Bronchial epithelial cell (primary cell): ENCODE data around the gene RAPGEF2. TPM values are rescaled to one million over a fixed set of nuclear protein-coding genes. Genes with fewer than 3 reads are reported as not detected.
"Not testable (repeated sequence)": the region's sequence is repeated elsewhere in the genome, so short reads cannot be mapped to it uniquely, and the experiment has no call there.

Experiments
- DNase-seq: peaks from one replicate; pipeline ENCODE4 v3.0.0-alpha.2; 2010; ENCODE audit warnings: low read depth
- FAIRE-seq: peaks from 2 replicates; lab custom pipeline; 2011; peaks lifted over from hg19 to GRCh38; lab: Jason Lieb, UNC
- H3K27me3 ChIP-seq: 2 replicates; pipeline ENCODE4 v1.5.1; 2011; ENCODE audit warnings: low read length; ENCODE audit not compliant: control insufficient read depth, insufficient read depth
- H3K36me3 ChIP-seq: 2 replicates; pipeline ENCODE4 v1.5.1; 2011; ENCODE audit warnings: low read length; ENCODE audit not compliant: control insufficient read depth, insufficient read depth
- H3K4me3 ChIP-seq: 2 replicates; pipeline ENCODE4 v1.5.1; 2011; ENCODE audit warnings: mild to moderate bottlenecking, low read depth, low read length, control low read depth
- total RNA-seq: library from RNA; depleted of rRNA; stranded (reverse); fragments of >200 nt; gene quantifications from 2 replicates; pipeline ENCODE4 v1.2.1, GENCODE V29; 2014
- TF ChIP-seq, protein P1 (sequence below): IDR thresholded peaks from 2 replicates; pipeline ENCODE4 v1.5.1; 2011; ENCODE audit warnings: mild to moderate bottlenecking, moderate library complexity, low read length, control low read depth, inconsistent platforms; ENCODE audit not compliant: insufficient read depth, severe bottlenecking

Gene RAPGEF2
- total RNA-seq, 1 donor from 2014 or later: 37.6 TPM

DNA sequence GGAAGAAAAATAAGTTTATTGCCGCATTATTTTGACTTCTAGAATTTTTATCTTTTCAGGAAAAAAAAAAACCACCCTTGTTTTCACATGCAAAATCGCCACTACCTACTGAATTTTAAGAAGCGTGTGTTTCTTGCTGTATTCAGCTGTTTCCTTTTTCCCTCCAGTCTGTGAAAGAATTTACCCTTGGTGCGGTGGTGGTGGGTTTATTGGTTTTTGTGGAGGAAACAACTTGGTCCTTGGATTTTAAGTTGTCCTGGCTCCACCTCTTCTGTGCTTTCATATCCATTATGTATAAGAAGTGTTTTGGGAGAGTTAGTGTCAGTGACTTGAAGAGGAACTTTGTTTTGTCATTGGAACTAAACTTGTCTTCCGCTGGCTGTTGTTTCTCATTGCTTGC lies 8.1 kb downstream of the RAPGEF2 start:
- no peak for DNase-seq
- TF ChIP-seq, protein P1, sequence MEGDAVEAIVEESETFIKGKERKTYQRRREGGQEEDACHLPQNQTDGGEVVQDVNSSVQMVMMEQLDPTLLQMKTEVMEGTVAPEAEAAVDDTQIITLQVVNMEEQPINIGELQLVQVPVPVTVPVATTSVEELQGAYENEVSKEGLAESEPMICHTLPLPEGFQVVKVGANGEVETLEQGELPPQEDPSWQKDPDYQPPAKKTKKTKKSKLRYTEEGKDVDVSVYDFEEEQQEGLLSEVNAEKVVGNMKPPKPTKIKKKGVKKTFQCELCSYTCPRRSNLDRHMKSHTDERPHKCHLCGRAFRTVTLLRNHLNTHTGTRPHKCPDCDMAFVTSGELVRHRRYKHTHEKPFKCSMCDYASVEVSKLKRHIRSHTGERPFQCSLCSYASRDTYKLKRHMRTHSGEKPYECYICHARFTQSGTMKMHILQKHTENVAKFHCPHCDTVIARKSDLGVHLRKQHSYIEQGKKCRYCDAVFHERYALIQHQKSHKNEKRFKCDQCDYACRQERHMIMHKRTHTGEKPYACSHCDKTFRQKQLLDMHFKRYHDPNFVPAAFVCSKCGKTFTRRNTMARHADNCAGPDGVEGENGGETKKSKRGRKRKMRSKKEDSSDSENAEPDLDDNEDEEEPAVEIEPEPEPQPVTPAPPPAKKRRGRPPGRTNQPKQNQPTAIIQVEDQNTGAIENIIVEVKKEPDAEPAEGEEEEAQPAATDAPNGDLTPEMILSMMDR: no peak
- H3K4me3 ChIP-seq: no peak overlapping the region
- H3K36me3 ChIP-seq: no peaks in the 10 kb centered on the region
- H3K27me3 ChIP-seq: no peaks in the 10 kb centered on the region
- FAIRE-seq: no peak

DNA sequence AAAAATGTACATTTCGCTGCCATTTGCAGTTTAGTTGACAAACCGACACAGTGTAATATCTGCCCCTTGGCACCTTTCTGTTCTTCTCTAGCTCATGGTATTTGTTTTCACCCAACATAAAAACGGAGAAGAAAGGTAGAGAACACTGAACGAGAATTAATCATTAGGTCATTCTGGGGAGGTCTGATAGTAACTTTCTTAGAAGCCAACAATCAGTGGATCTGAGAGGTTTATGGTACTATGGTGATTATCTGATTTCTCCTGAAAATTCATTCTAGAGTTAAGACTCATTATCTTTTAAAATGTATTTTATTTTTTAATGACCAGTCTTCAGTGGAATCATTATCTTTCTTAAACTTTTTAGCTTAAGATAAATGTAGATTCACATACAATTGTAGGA lies 8.5 kb downstream of the RAPGEF2 start:
- Histone ChIP-seq H3K27me3 (no peaks in the 10 kb centered on the region), H3K4me3 (no peak overlapping the region), H3K36me3 (no peaks in the 10 kb centered on the region)
- TF ChIP-seq, protein P1: no peak
- no peak for FAIRE-seq
- no peak for DNase-seq

DNA sequence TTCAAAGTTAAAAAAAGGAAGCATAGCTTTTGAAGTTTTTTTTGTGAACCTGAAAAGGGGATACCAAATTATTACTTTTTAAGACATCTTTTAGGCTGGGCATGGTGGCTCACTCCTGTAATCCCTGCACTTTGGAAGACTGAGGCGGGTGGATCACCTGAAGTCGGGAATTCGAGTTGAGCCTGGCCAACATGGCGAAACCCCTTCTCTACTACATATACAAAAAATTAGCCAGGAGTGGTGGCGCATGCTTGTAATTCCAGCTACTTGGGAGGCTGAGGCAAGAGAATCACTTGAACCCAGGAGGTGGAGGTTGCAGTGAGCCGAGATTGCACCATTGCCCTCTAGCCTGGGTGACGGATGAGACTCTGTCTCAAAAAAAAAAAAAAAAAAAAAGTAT lies 10.5 kb downstream of the RAPGEF2 start:
- not testable (repeated sequence) for DNase-seq, H3K4me3 ChIP-seq, FAIRE-seq, H3K36me3 ChIP-seq, H3K27me3 ChIP-seq

DNA sequence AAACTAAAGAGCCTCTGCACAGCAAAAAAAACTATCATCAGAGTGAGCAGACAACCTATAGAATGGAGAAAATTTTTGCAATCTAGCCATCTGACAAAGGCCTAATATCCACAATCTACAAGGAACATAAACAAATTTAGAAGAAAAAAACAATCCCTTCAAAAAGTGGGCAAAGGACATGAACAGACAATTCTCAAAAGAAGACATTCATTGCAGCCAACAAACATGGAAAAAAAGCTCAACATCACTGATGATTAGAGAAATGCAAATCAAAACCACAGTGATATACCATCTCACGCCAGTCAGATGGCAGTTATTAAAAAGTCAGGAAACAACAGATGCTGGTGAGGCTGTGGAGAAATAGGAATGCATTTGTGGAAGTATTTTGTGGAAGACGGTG lies 13.2 kb downstream of the RAPGEF2 start:
- not testable (repeated sequence) for FAIRE-seq

DNA sequence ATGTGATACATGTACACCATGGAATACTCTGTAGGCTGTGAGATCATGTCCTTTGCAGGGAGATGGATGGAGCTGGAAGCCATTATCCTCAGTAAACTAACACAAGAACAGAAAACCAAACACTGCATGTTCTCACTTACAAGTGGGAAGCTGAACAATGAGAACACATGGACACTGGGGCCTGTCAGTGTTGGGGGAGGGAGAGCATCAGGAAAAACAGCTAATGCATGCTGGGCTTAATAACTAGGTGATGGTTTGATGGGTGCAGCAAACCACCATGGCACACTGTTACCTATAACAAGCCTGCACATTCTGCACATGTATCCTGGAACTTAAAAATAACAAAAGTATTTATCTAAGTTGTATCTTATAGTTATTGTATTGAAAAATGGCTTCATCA lies 13.8 kb downstream of the RAPGEF2 start:
- H3K36me3 ChIP-seq, H3K4me3 ChIP-seq, FAIRE-seq, H3K27me3 ChIP-seq, DNase-seq: not testable (repeated sequence)

More for the DNA sequence above, 13.2 kb downstream of the RAPGEF2 start:
- not testable (repeated sequence) for H3K36me3 ChIP-seq, DNase-seq, H3K27me3 ChIP-seq, H3K4me3 ChIP-seq

DNA sequence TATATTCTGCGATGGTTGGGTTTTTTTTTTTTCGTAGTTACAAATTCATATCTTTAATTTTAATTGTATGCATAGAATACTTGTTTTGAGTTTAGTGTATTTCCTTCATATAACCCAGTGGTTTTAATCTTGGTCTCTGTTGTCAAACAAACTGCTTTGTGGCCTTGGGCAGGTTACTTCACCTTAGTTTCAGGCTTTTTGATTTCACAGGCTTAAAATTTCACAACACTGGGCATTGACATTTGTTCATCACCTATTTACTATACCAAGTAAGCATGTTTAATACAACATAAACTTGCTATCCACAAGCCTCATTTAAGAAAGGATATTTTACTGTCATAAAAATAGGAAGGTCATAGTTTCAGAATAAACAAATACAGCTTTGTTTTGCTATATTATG lies 14.7 kb downstream of the RAPGEF2 start:
- Histone ChIP-seq H3K27me3 (no peaks in the 10 kb centered on the region), H3K36me3 (no peaks in the 10 kb centered on the region), H3K4me3 (no peak overlapping the region)
- no peak for DNase-seq
- TF ChIP-seq, protein P1: no peak
- FAIRE-seq: no peak

DNA sequence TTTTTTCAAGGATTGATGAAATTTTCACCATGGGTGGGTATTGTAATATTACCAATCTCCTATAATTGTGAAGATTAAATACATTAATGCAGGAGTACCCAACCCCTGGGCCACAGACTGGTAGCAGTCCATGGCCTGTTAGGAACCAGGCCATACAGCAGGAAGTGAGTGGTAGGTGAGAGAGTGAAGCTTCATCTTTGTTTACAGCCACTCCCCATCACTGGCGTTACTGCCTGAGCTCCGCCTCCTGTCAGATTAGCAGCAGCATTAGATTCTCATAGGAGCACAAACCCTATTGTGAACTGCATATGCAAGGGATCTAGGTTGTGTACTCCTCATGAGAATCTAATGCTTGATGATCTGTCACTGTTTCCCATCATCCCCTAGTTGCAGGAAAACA lies 15.1 kb downstream of the RAPGEF2 start:
- Histone ChIP-seq H3K4me3 (no peak overlapping the region), H3K27me3 (no peaks in the 10 kb centered on the region), H3K36me3 (no peaks in the 10 kb centered on the region)
- TF ChIP-seq, protein P1: no peak
- DNase-seq (peak; percentile 42), FAIRE-seq (no peak)
